ENCODE data around the gene TEPSIN.

DNA sequence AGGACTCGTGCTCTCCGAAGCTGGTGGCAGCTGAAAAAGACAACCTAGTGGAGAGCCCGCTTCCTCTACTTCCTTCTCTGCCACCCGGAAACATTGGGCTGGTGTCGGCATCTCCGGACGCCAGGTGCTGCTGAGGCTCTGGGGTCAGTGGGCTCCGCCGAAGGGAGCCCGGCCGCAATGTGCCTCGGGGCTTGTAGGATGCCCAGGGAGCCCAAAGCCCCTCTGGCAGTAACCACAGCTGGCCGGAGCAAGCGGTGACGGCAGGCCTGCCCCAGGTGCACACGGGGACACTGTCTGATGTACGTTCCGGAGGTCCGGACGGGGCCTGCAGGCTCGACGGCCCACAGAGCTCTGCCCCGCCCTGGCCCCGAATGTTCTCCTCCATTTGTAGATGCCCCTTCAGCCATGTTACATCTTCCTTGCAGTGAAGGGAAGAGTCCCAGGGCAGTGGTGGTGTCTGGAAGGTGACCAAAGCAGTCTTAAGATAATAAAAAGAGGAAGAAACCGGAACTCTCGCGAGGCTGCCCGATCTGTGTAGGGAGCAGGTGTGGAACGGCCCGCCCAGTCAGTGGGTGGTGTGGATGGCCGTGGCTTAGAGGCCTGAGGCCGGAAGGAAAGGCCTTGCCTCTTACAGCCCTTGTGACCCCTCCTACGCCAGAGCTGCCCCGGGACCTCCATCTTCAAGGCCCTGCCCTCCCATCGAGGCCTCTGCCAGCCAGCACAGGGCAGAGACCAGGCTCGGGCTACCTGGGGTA, 22.9 kb upstream of the TEPSIN start:
- TF ChIP-seq CTCF (conservative IDR thresholded peaks at IDR 0.05 in 1 of 2, IDR thresholded peaks at IDR 0.05 in 1 of 2; ENCODE audit: low read depth in 1 of 2, low read length in 2 of 2) (no peak), EZH2 (IDR thresholded peaks at IDR 0.05; ENCODE audit: low read length, missing control alignments) (no peak)

Data from fibroblast of lung (primary cell).